AG09319 (cell line): ENCODE data around the gene ELL2.

ENCODE experiments used
- DNase-seq: peaks from one replicate; pipeline ENCODE4 v3.0.0-alpha.2; 2010; ENCODE audit warnings: low read depth; ENCODE audit errors: extremely low read depth
- CTCF ChIP-seq: IDR thresholded peaks from 2 replicates; pipeline ENCODE4 v1.5.1; 2011; ENCODE audit warnings: low read depth, mild to moderate bottlenecking, inconsistent platforms, low read length, moderate library complexity

Gene ELL2

DNA sequence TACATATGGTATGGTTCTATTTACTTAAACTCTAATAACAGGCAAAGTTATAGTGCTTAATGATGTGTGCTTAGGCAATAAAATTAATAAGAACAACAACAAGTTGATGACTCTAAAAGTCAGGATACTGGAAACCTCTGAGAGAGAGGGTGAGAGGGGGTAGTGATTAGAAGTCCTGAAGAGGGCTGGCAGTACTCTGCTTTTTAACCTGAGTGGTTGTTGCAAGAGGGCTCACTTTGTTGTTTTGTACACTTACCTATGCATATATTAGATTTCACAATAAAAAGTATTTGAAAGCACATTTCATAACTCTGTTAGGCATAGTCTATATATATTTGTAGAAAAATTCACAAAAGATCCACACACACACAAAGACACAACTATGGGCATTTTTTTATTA is 21.4 kb upstream of the ELL2 start:
- no peak for DNase-seq

DNA sequence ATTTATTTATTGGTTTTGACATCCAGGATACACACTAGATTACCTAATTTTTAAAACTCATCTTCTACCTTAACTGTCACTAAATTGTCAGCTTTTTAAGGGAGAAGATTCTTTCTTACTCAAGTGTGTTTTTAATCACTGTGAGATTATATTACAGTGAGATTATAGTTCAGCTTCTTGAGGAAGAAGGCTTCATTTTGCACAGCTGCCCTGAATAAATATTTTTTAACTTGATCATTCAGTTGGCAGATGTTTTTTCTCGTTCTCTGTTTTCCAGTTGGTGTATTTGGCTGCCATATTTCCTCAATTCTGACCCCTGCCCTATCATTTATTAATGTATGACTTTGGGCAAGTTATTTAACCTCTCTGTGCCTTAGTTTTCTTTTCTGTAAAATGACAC is 15.0 kb upstream of the ELL2 start:
- no peak for DNase-seq
- TF ChIP-seq CTCF: no peak

More for the DNA sequence above, 21.4 kb upstream of the ELL2 start:
- TF ChIP-seq CTCF: no peak

- TF ChIP-seq CTCF: no peak
- DNase-seq: no peak
These were observed 14.1 kb upstream of the ELL2 start for GRCh38 chr5:95975703-95976102.

- no peak for TF ChIP-seq CTCF
- no peak for DNase-seq
These were observed 12.2 kb upstream of the ELL2 start for GRCh38 chr5:95973793-95974325.

- TF ChIP-seq CTCF: no peak
- no peak for DNase-seq
These were observed 10.5 kb upstream of the ELL2 start for GRCh38 chr5:95972196-95972595.

DNA sequence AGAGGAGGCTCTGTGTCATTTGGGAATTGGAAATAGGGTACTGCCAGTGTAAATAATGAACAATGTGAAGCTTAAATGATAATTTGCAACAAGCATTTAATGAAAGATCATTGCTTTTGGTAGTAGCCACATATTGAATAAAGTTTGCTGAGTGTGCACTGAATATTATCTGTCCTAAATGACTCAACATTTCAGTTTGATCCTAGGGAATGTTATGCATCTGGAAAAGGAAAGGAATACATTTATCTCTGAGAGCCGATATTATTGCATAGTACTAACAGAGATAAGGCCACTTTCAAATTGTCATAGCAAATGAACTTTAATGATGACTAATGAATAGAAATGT is 8.7 kb upstream of the ELL2 start:
- no peak for TF ChIP-seq CTCF
- no peak for DNase-seq

- no peak for DNase-seq
- TF ChIP-seq CTCF: no peak
These were observed 8.2 kb upstream of the ELL2 start for GRCh38 chr5:95969651-95970358.
